ENCODE data around the gene TTYH2.

TTYH2 gene

DNA sequence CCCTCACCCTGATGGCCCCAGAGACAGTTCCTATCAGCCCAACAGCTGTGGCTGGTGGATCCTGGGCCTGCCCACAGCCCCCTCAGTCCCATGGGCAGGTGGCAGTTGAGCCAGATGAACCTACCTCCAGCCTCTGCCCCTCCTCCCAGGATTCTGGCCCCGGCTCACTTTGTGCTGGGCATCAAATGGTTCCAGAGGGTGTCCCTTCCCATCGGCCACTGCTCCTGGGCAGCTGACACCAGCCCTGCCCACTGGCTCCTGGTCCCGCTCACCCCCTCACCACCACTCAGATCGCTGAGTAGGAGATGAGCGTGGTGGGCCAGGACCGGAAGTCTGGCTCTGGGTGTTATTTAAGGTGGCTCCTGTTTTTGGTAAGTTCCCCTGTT lies 2.0 kb downstream of the TTYH2 start:
- DNase-seq (ENCODE audit: low read depth), result no peak

DNA sequence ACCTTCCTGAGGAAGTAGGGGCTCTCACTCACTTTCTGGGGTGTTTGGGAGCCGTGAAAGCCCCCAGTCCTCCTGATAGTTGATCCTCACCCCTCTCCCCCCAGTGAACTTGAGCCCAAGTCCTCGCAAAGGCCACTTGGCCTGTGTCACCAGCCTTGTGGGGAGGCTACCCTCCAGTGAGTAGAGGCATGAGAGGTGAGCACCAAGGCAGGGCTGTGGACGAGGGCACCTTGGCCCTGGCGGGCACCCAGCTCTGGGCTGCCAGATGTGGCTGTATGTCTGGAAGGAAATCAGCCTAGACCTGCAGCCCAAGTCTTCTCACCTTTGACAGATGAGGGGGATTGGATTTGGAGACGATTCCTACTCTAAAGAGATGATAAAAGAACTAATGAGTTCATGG lies 3.1 kb downstream of the TTYH2 start:
- DNase-seq (ENCODE audit: low read depth), result no peak

DNA sequence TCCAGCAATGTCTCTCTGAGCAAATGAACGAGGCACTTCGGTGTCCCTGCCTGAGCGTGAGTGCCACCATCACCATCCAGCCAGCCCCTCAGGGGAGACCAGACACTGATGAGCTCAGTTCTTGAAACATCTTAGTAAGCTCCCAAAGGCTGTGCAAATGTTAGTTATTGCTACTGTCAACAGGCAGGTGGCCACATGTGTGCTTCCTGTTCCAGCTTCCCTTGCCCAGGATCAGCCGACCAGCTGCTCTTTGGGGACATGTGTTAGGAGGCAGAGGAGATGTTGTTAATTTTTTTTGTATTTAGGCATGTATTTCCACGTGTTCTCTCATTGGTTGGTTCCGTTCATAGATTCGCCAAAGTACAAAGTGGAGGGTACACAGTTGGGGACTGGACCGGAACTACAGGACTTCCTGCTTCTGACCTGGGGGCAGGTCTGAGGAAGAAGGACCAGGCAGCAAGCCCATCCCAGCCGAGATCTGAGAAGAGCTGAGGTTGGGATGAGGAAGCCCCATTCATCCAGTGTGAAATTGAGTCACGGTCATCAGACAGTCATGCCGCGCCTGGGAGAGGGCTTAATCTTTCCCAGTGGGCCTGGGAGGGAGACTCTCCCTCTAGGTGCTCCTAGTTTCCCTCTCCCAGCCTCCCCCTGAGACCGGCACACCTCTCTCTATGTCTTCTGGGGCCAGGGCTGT lies 3.8 kb downstream of the TTYH2 start:
- DNase-seq (ENCODE audit: low read depth), result no peak

DNA sequence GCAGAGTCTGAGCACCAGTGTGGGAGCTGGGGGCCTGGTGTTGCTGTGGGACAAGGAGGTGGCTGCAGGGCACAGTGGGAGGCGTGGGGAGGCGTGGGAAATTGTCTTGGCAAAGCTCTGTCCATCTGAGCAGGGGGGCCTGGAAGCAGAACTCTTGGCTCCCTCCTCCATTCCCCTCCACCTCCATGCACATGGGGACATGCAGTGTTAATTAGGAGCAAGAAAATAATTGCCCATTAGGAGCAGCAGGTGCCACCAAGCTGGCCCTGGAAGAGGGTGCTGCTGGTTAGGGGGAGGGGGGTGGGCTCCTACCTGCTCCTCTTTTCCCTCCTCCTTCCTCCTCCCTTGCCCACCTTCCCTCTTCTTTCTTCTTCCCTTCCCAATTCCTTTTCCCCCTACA lies 4.5 kb downstream of the TTYH2 start:
- DNase-seq (ENCODE audit: low read depth), result no peak

DNA sequence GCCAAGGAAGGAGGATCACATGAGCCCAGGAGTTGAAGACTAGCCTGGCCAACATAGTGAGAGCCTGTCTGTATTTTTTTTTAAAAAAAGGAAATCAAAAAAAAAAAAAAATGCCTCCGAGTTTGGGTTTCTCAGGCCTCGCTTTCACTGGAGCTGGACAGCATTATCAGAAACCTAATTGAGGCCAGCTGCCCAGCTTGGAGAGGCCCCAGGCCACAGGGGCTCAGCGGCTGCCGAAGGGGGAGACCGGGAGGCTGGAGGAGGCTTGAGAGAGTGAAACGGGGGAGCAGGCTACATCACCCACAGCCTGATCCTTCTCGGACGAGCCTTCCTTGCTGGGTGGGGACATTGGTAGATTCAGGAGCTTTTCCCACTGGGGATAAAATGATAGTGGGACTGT lies 5.1 kb downstream of the TTYH2 start:
- no peak for DNase-seq (ENCODE audit: low read depth)

DNA sequence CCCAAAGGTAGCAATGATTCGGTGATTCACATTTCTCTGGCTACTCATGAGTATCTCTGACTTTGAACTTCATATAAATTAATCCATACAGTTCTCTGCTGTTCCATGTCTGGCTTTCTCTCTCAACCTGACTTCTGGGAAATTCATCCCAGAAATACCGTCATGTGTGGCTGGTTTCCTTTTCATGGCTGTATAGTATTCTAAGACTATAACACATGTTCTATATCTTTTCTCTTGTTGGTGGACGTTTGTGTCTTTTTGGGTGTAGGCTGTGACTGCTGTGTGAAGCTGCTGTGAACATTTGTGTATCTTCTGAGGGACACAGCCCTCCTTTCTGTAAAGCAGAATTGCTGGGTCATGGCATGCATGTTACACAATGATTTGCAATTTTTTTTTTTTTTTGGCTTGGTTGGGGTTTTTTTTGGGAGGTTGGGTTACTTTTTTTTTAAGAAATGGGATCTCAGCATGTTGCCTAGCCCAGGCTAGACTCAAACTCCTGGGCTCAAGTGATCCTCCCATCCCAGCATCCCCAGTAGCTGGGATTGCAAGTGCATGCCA lies 6.3 kb downstream of the TTYH2 start:
- no peak for DNase-seq (ENCODE audit: low read depth)

DNA sequence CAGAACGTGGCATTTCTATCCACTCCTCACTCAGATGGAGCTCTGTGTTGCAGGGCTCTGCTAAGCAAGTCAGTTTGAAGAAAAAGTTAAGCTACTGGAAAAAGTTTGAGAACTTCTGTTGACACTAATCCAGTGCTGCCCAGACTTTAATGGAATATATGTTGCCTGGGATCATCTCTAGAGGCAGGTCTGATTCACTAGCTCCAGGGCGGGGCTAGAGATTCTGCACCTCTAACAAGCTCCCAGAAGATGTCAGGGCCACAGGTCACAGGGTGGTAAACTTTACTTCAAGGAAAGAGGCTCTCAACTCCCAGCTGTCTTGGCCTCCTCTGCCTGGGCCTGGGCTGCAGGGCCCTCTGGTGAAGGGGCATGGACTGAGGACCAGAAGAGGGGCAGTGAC lies 6.8 kb downstream of the TTYH2 start:
- no peak for DNase-seq (ENCODE audit: low read depth)

DNA sequence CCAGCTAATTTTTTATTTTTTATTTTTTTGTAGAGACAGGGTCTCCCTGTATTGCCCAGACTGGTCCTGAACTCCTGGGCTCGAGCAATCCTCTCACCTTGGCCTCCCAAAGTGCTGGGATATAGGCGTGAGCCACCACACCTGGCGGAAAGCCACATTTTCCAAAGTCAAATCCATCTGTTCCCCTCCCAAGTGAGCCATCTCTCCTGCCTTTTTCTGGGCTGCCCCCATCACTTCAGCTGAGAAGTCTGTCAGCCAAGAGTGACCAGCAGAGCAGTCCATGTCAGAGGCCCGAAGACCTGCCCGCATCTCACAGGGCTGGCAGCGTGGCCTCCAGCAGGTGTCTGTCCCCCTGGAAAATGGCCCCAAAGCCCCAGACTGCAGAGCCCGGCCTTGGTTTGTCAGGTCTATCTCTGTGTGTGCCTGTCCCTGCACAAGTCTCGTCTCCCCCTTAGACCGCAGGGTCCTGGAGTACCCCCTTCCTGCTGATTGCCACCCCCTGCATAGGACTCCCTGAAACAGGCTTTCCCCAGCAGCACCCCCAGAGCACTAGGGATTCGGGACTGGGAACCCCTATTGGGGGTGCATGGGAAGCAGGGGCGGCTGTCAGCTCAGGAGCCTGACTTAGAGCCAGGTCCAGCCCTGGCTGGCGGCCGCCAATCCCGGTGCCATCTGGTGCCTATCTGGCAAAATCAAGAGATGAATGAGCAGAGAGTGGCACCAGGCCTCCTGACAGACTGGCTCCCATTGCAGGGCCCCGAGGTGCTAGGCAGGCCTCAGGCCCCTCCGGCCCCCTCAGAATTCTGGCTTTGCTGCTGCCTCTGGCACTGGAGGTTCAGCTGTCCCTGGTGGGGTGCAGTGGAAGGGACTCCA lies 7.8 kb downstream of the TTYH2 start:
- DNase-seq (ENCODE audit: low read depth), result no peak

DNA sequence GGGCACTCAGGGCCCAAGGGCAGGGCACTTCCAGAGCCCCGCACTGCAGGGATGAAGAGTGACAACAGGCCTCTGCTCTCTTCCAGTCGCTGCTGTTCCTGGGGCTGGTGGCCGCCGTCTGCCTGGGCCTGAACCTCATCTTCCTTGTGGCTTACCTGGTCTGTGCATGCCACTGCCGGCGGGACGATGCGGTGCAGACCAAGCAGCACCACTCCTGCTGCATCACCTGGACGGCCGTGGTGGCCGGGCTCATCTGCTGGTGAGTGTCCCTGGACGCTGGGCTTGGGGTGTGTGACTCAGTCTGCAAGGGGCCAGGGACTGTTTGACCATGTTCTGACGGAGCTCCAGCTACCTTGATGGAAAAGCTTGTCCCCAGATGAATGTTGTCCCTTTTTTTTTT lies 9.0 kb downstream of the TTYH2 start:
- no peak for DNase-seq (ENCODE audit: low read depth)

DNA sequence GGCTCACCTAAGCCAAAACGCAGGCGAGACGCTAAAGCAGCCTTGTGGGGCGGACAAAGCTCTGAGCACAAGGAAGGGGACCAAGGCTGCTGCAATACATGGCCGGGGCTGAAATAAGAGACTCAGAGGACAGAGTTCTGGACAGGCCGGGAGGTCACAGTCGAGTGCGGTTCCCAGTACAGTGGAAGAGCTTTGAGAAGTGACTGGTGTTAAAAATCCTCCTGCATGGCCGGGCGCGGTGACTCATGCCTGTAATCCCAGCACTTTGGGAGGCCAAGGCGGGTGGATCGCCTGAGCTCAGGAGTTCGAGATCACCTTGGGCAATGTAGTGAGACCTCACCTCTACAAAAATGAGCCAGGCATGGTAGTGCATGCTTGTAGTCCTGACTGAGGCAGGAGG lies 10.5 kb downstream of the TTYH2 start:
- no peak for DNase-seq (ENCODE audit: low read depth)

DNA sequence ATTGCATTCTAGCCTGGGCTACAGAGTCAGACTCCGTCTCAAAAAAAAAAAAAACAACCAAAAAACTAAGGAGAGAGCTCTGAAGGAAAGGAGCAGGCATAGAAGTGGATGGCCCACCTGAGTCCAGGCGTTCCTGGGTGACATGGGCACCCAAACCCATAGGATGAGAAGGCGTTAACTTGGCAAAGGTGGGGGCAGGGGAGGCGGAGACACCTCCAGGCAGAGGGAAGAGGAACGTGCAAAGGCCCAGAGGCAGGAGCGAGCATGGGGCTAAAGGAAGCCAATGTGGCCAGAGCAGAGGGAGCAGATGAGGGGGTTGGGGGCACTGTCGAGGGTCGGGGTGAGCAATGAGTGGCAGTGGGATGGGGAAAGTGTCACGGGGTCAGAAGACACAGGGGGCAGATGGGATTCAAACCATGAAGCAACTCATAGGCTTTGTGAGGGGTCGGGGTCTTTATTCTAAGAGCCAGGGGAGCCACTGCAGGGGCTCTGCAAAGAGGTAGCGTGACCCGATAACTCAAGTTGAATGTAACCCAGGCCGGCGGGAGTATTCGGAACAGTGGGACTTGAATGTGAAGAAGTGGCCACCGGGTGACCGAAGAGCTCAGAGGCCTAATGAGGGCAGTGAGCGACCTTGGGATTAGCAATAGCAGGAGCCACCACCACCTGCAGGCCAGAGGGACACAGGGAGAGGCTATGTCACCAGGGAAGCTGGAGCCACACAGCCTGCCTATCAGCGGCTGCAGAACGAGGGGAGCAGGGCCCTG lies 11.8 kb downstream of the TTYH2 start:
- no peak for DNase-seq (ENCODE audit: low read depth)

DNA sequence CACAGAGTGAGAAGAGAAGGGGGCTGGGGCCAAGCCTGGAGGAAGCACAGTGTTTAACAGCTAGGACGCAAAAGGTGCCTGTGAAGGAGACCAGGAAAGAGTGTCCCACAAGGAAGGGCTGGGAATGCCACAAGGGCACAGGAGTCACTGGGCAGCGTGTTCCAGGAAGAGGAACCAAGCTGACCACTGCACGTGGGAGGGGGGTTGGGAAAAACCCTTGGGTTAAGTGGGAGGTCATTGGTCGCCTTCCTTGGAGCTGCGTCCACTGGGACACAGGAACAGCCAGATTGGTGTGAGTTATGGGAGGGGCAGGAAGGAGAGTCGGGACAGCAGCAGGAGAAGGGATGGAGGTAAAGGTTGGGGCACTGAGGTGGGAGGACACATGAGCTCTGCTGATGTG lies 12.9 kb downstream of the TTYH2 start:
- no peak for DNase-seq (ENCODE audit: low read depth)

DNA sequence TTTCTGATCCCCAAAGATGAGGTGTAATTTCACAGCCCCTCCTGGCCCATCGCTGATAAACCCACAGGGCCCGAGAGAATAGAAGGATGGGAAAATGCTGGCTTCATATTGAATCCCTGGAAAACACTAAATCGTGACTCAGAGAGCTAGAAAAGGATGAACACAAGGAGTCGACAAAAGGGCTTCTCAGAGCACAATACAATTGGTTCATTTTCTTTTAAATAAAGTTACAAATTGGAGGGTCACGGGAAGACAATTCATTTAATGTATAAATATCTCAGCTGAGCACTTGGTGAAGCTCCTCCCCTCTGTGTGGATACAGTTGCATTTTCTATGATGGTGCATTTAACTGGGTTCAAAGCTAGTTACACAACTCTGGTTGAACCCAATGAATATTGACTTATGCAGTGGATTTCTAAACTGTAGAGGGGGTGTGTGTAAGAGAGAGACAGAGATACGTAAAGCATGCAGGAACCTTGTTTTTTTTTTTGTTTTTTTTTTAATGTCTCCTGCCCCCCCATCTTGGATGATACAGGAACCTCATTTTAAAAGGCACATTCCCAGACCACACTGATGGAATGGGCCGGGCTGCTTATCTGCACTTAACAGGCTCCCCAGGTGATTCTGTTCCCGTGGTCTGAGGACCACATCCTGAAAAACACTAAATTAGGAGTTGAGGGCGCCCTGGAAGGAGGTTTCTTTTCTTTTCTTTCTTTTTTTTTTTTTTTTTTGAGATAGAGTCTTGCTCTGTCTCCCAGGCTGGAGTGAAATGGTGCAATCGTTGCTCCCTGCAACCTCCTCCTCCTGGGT lies 14.1 kb downstream of the TTYH2 start:
- DNase-seq (ENCODE audit: low read depth), result no peak

DNA sequence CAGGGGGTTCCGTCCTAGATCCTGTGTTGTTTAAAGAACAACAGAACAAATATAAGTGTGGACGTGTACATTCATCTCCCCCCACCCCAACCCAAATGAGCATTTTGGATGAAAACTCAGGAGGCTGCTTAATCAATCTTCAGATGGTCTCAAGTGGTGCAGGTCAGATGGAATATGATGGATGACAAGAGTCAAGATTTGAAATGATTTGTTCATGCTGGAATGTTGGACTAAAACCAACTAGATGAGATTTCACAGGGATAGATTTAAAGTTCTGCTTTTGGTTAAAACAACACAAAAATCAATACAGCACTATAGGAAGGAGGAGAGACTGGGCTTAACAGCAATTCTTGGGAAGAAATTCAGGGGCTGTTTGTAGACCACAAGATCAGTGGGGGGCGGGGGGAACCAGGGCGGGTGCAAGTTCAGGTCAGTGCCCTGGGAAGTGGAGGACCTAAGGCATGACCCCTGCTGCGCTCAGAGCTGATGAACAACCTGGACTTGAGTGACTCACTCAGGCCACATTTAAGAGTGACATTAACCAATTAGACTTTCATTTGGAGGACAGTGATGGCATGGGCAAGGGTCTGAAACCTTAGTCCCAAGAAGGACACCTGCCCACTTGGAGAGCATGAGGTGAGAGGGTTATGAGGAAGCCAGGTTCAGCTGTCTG lies 15.1 kb downstream of the TTYH2 start:
- DNase-seq (ENCODE audit: low read depth), result no peak

DNA sequence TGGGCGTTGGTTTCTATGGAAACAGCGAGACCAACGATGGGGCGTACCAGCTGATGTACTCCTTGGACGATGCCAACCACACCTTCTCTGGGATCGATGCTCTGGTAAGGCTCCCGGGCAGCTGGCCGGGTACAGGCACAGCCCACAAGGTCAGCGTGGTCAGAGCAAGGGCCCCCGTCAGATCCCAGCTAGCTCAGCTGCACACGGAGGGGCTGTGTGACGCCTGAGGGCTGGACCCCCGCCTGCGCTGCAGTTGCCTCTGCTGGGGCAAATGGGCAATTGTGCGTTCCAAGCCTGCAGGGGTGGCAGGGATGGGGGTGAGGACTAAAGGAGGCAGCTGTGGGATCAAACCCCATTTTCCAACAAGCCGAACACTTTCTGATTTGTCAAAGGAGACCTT lies 17.5 kb downstream of the TTYH2 start:
- no peak for DNase-seq (ENCODE audit: low read depth)

DNA sequence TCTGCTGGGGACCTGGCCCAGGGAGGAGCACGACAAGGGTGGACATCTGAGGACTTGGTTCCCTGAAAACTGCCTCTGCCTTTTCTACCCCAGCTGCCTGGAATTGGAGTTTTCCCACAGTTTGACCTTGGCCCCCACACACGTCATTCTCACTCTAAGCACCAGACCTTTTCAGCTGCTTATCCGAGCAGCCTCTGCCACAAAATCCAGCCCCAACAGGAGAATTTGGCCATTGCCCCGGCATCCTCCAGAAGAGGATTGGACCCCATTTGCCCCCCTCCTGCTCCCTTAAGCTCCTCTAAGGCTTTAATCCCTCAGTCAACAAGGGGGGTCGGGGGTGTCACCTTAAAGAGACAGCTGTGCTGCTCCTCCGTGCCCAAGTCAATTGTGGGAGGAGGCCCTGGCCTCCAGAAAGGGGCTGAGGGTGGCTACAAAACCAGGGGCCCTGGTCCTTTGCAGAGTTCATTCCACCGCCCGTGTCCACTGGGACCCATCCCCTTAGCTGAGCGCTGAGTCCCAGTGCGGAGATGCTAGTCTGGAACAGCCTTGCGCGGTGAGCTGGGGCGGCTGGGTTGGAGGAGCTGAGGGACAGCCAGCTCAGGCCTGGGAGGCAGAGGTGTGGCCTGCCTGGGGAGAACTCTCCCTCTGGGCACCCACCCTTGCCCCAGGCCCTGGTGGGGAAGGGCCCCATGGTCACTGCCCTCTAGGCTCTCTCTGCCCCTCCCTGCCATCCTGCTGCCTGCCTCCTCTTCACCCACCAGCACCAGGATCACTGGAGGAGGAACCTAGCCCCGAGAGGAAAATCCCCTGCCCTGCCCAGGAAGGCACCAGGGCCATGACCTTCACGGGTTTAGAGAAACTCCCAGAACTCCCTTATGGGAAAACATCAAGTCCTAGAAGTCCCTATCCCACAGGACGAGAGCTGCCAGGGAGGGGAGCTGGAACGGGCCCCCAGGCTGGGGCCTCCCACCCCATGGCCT lies 18.8 kb downstream of the TTYH2 start:
- no peak for DNase-seq (ENCODE audit: low read depth)

DNA sequence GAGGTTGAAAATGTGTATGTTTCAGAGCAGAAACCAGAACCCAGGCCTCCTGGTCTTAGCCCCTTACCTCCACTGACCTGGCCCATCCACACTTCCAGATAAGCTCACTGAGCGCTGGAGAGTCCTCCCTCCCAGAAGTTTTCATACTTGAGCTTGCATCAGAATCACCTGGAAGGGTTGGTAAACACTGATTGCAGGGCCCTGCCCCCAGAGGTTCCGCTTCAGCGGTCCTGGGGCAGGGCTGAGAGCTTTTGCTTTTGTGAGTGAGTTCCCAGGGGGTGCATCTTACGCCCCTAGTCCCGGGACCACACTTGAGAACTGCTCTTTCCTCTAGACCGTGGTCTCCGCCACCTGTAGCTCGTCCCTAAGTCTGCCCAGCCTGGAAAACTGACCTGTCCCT lies 20.6 kb downstream of the TTYH2 start:
- no peak for DNase-seq (ENCODE audit: low read depth)

DNA sequence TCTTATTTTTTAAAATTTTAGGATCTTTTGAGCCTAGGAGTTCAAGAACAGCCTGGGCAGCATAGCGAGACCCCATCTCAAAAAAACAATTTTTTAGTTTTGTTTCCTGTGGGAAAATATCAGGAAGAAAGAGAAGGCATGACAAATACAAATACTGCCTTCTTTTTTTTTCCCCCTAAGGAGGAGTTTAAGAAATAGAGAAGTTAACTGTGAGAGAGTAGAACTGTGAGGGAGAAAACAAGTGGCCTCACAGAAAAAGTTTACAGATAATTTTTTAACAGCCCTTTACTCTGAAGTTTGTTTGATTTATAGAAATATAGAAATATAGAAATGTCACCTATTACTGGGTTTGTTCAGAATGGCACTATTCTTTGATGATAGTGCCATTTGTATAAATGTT lies 21.1 kb downstream of the TTYH2 start:
- no peak for DNase-seq (ENCODE audit: low read depth)

DNA sequence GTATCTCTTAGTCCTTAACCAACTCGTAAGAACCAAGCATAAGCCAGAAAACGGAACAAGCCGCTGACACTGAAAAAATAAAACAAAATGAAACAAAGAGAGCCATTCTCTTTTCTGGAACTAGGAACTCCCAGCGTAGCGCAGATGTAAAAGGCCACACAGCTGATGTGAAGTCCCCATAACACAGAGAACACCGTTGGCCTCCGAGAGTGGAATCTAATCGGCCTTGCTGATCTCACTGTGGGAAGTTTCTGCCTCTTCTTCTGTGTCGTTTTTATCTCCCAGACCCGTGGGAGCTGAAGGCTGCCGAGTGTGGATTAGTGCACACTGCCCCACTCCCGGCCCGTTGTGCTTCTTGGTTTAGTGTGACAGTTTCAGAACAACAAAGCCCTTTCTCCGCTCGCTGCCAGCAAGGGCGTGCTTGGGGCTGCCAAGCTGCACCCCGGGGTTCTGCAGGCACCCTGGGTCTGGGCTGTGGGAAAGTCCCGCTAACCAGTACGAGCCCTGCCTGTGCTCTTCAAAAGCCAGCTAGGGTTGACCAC lies 21.7 kb downstream of the TTYH2 start:
- DNase-seq (ENCODE audit: low read depth), result no peak

DNA sequence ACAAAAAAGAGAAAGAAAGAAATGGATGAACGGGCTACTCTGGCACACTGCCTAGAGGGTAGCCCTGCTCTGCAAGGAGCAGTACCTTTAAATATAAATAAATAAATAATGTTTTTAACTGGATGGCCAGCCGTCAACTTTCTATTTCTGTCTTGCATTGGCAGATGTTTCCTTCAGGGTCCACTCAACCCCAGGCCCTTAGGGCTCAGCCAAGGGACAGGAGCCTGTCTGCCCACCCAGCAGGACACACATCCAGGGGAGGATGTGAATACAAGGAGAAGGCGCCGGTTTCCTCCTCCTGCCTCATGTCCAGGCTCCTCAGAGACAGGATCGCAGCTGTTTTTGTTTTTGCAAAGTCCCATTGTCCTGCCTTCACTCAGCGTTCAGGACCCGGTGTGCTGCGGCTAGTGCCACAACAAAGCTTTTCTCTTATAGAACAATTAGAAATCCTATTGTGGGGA lies 22.6 kb downstream of the TTYH2 start:
- no peak for DNase-seq (ENCODE audit: low read depth)
